ENCODE data around the gene SRSF5.

GRCh38 chr14:69786603-69787002 is 19.7 kb downstream of the SRSF5 start:
- TF ChIP-seq POLR2A (IDR thresholded peaks at IDR 0.05), result no peak
- TF ChIP-seq, protein P1, sequence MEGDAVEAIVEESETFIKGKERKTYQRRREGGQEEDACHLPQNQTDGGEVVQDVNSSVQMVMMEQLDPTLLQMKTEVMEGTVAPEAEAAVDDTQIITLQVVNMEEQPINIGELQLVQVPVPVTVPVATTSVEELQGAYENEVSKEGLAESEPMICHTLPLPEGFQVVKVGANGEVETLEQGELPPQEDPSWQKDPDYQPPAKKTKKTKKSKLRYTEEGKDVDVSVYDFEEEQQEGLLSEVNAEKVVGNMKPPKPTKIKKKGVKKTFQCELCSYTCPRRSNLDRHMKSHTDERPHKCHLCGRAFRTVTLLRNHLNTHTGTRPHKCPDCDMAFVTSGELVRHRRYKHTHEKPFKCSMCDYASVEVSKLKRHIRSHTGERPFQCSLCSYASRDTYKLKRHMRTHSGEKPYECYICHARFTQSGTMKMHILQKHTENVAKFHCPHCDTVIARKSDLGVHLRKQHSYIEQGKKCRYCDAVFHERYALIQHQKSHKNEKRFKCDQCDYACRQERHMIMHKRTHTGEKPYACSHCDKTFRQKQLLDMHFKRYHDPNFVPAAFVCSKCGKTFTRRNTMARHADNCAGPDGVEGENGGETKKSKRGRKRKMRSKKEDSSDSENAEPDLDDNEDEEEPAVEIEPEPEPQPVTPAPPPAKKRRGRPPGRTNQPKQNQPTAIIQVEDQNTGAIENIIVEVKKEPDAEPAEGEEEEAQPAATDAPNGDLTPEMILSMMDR (IDR thresholded peaks at IDR 0.05 in 4 of 5, conservative IDR thresholded peaks at IDR 0.05 in 1 of 5), result no peak

Measured in gastrocnemius medialis (tissue), 4 donors.